Measurements from ENCODE around the gene NBEA.

The NBEA gene

GRCh38 chr13:35716729-35717128 is 774.7 kb downstream of the NBEA start:
- DNase-seq: no peak

- no peak for DNase-seq
These were observed 776.0 kb downstream of the NBEA start for GRCh38 chr13:35718084-35718483.

GRCh38 chr13:35720290-35720689 is 778.2 kb downstream of the NBEA start:
- DNase-seq: no peak

DNA sequence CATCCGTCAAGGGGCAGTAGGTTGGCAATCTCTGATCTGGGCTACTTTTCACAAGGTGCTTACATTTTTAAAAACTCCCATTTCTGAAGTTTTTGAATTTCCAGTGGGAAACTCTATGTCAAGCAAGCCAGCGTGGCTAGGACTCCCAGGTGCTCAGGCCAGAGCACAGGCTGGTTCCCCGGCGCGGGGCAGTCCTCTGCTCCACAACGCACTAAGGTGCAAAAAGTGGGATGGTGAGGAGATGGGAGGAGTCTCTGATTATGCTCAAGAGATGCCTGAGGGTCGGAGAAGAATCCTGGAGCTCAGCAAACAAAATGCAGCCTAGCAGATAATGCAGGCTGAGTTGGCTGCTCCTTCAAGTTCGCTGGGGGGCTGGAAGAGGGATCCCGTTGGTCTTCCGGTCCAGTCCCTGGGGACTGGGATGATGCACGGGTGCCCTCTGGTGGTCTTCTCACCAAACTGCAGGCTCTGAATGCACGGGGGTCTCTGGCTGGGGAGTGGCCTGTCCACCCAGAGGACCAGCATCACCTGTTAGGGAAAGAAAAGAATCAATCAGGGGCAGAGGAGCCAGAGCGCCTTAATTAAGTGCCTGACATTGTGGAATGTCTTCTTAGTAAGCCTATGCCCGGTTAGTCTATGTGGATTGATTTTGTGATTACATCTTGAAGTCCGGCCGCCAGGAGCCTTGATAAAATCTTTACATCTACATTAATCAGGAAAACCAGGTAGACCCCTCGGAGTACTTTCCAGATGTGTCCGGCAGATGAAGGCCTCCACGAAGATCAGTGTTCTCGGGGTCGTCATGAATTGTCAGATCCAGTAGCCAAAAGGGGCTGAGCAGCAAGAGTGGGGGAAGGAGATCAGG is 778.9 kb downstream of the NBEA start:
- no peak for DNase-seq
